Muscle layer of colon (tissue), 2 donors: Measurements from ENCODE around the gene SLFN11.

ENCODE experiments used
- H3K27ac ChIP-seq: one replicate; pipeline ENCODE4 v1.7.0; 2013; ENCODE audit warnings: low read depth, mild to moderate bottlenecking, low read length, moderate library complexity
- H3K27me3 ChIP-seq, 2 donors: one replicate each; pipeline ENCODE4 v1.7.0; 2013; ENCODE audit warnings: low read length in 2 of 2, mild to moderate bottlenecking in 2 of 2; ENCODE audit not compliant: insufficient read depth in 2 of 2, control insufficient read depth in 1 of 2
- H3K36me3 ChIP-seq: one replicate; pipeline ENCODE4 v1.7.0; 2013; ENCODE audit warnings: mild to moderate bottlenecking, low read length; ENCODE audit not compliant: insufficient read depth
- H3K4me1 ChIP-seq: one replicate; pipeline ENCODE4 v1.7.0; 2013; ENCODE audit warnings: mild to moderate bottlenecking, low read length; ENCODE audit not compliant: insufficient read depth
- H3K4me3 ChIP-seq, 2 donors: one replicate each; pipeline ENCODE4 v1.7.0; 2013; ENCODE audit warnings: low read length in 2 of 2, low read depth in 1 of 2, mild to moderate bottlenecking in 1 of 2, moderate library complexity in 1 of 2
- H3K9ac ChIP-seq: one replicate; pipeline ENCODE4 v1.7.0; 2013; ENCODE audit warnings: low read length
- H3K9me3 ChIP-seq: one replicate; pipeline ENCODE4 v1.7.0; 2013; ENCODE audit warnings: mild to moderate bottlenecking, low read length
- donor health status: abdominal sarcoma.
- donor health status: Adenocarcinoma of cecum.

Gene SLFN11

GRCh38 chr17:35377706-35378105 is 4.3 kb upstream of the SLFN11 start:
- Histone ChIP-seq H3K4me3 (no peak overlapping the region), H3K36me3 (no peaks in the 10 kb centered on the region), H3K4me1 (no peaks in the 10 kb centered on the region), H3K9me3 (no peaks in the 10 kb centered on the region), H3K9ac (no peak overlapping the region), H3K27me3 (no peaks in the 10 kb centered on the region), H3K27ac (no peak overlapping the region)

DNA sequence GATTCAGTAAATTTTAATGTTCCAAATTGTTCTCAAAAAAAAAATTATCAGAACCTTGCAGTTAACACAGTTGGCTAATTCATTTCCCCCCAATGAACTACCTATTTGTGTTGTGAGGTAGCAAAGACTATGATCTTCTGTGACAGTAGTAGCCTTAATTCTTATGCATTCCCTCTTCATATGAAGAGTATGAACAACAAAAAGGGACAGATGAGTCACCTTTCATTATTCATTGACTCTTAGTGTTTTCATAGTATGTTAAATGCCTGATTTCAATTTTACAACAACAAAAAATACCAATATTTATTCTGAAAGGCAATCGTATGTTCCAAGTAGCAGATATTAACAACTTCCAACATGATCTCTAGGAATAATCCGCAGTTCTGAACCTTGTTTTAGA is 3.6 kb upstream of the SLFN11 start:
- H3K27ac ChIP-seq: no peak overlapping the region
- no peaks in the 10 kb centered on the region for H3K36me3 ChIP-seq
- H3K4me3 ChIP-seq: no peak overlapping the region
- no peaks in the 10 kb centered on the region for H3K27me3 ChIP-seq
- H3K9me3 ChIP-seq: no peaks in the 10 kb centered on the region
- no peak overlapping the region for H3K9ac ChIP-seq
- H3K4me1 ChIP-seq: no peaks in the 10 kb centered on the region

DNA sequence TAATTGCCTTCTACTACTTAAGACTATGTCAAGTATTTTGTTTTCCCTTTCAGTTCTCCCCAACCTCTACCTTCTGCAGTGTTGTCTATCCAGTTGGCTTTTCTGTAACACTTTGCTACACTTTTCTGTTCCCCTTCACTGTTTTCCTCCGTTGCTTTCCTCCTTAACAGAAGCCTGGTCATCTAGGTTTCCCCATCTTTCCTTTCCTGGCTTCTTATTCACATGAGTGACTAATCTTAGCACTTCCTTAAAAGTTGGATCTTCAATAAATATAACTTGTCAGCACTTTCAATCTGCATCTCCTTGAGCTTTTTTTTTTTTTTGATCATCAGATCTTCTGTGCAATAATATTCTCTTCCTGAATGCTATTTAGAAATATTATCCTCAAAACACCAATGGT is 2.8 kb upstream of the SLFN11 start:
- Histone ChIP-seq H3K36me3 (no peaks in the 10 kb centered on the region), H3K27ac (no peak overlapping the region), H3K4me3 (no peak overlapping the region), H3K4me1 (no peaks in the 10 kb centered on the region), H3K9me3 (no peaks in the 10 kb centered on the region), H3K27me3 (no peaks in the 10 kb centered on the region), H3K9ac (no peak overlapping the region)

DNA sequence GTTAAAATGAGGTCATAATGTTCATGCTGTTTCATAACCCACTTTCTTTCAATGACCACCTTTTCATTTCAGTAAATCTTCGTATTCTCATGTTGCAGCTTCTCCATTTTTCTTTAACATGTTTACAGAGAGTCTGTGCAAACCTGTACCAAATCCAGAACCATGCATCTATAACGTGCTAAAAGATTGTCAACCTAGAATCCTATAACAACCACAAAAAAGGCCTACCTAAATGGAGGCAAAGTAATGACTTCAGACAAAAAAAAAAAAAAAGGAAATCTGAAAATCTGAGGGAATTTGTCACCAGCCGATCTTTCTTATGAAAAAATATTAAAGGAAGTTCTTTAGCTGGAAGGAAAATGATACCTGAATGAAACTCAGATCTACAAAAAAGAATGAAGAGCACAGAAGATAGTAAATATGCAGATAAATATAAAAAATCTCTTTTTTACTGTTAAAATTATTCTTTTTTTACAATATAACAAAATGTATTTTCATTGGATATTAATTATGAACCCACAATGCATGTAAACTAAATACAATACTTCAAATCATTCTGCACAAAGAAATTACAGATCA is 1.4 kb upstream of the SLFN11 start:
- no peaks in the 10 kb centered on the region for H3K4me1 ChIP-seq
- no peaks in the 10 kb centered on the region for H3K9me3 ChIP-seq
- H3K36me3 ChIP-seq: no peaks in the 10 kb centered on the region
- H3K4me3 ChIP-seq: peak overlapping the region; percentile 58 to 92
- H3K27me3 ChIP-seq: no peaks in the 10 kb centered on the region
- H3K9ac ChIP-seq: peak overlapping the region; percentile 99
- H3K27ac ChIP-seq: peak overlapping the region; percentile 91

- Histone ChIP-seq H3K27me3 (no peaks in the 10 kb centered on the region), H3K4me3 (peak overlapping the region; percentile 58 to 92), H3K36me3 (no peaks in the 10 kb centered on the region), H3K9me3 (no peaks in the 10 kb centered on the region), H3K4me1 (no peaks in the 10 kb centered on the region), H3K9ac (peak overlapping the region; percentile 99), H3K27ac (peak overlapping the region; percentile 91)
Observed at GRCh38 chr17:35373984-35374765, 754 bp upstream of the SLFN11 start.

GRCh38 chr17:35372846-35373533 is 431 bp downstream of the SLFN11 start:
- Histone ChIP-seq H3K4me3 (peak overlapping the region; percentile 58 to 92), H3K27ac (peak overlapping the region; percentile 91), H3K27me3 (no peaks in the 10 kb centered on the region), H3K36me3 (no peaks in the 10 kb centered on the region), H3K9me3 (no peaks in the 10 kb centered on the region), H3K4me1 (peaks cover 5% of the 10 kb centered on the region), H3K9ac (peak overlapping the region; percentile 99)

GRCh38 chr17:35371934-35372333 is 1.5 kb downstream of the SLFN11 start:
- Histone ChIP-seq H3K4me3 (no peak overlapping the region), H3K27me3 (no peaks in the 10 kb centered on the region), H3K9ac (no peak overlapping the region), H3K9me3 (no peaks in the 10 kb centered on the region), H3K27ac (no peak overlapping the region), H3K36me3 (no peaks in the 10 kb centered on the region), H3K4me1 (peaks cover 5% of the 10 kb centered on the region)

- Histone ChIP-seq H3K9me3 (no peaks in the 10 kb centered on the region), H3K27me3 (no peaks in the 10 kb centered on the region), H3K4me1 (peaks cover 5% of the 10 kb centered on the region), H3K36me3 (peaks cover 9% of the 10 kb centered on the region), H3K9ac (no peak overlapping the region), H3K27ac (no peak overlapping the region), H3K4me3 (no peak overlapping the region)
Observed at GRCh38 chr17:35368081-35368830, 5.2 kb downstream of the SLFN11 start.

- peaks cover 6% of the 10 kb centered on the region for H3K4me1 ChIP-seq
- H3K9ac ChIP-seq: no peak overlapping the region
- H3K4me3 ChIP-seq: no peak overlapping the region
- peaks cover 29% of the 10 kb centered on the region for H3K36me3 ChIP-seq
- no peaks in the 10 kb centered on the region for H3K9me3 ChIP-seq
- H3K27me3 ChIP-seq: no peaks in the 10 kb centered on the region
- no peak overlapping the region for H3K27ac ChIP-seq
Observed at GRCh38 chr17:35361027-35361426, 12.4 kb downstream of the SLFN11 start.

DNA sequence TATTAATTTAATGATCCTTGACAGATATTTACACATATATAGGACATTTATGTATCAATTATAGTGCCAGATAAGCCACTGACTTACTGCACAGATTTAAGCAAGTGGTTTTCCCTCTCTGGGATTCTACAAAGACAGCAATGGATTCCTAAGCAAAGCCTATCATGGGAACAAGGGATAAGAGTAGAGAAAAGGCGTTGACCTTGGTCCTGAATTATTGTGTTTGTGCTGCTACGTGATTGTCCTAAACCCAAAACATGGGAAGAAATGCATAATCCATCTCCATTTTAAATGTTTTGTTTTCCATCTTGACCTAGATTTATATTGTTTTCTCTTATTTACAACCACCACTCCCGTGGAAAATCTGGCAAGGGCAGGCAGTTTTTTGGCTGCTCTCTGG is 14.0 kb downstream of the SLFN11 start:
- H3K27me3 ChIP-seq: no peaks in the 10 kb centered on the region
- H3K9me3 ChIP-seq: no peaks in the 10 kb centered on the region
- no peak overlapping the region for H3K9ac ChIP-seq
- no peak overlapping the region for H3K4me3 ChIP-seq
- H3K36me3 ChIP-seq: peaks cover 29% of the 10 kb centered on the region
- no peak overlapping the region for H3K27ac ChIP-seq
- H3K4me1 ChIP-seq: peaks cover 6% of the 10 kb centered on the region

DNA sequence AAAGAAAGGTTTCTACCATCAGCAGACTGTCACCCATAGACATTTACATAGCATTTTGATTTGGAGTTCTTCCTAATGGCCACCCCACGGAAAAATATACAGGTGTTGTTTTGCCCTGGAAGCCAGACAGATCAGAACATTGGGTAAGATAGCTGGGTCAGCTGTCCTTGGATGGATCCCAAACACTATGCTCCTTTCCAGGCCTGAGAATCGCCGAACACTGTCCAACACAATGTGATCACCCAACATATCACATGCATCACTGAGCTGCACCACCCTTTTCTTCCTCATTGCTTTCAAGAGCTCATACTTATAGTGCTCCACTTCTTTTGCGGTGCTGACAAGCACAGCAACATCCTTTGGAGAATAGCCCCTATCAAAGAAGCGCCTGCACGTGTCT is 21.1 kb downstream of the SLFN11 start:
- Histone ChIP-seq H3K4me1 (no peaks in the 10 kb centered on the region), H3K9me3 (no peaks in the 10 kb centered on the region), H3K27me3 (no peaks in the 10 kb centered on the region), H3K4me3 (no peak overlapping the region), H3K9ac (no peak overlapping the region), H3K36me3 (peaks cover 5% of the 10 kb centered on the region), H3K27ac (no peak overlapping the region)
